ENCODE measurements around the gene FADD.

DNA sequence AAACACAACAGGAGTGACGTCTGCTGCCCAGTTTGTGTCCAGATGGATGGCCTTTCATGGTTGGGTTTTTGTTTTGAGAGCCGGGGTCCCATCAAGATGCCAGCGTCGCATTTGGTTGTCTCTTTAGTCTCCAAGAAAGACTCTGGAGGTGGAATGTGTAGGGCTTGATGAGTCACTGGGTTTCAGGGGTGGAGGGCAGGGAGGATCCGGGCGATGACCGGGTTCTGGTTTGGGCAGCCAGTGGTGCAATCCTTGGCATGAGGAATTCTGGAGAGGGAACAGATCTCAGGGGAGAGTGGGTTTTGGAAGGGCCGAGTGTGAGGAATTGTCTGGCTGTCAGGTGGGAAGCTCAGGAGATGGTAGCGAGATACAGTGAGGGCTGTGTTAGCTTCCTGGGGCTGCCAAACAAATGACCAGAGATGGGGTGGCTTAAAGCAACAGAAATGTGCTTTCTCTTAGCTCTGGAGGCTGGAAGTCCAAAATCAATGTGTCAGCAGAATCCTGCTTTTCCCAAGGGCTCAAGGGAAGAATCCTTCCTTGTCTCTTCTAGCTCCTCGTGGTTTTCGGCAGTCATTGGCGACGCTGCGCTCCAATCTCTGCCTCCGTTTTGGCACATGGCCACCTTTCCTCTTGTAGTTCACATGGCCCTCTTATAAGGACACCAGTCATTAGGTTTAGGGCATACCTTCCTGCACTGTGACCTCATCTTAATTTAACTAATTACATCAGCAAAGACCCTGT is 41.0 kb downstream of the FADD start:
- TF ChIP-seq CTCF (IDR thresholded peaks at IDR 0.05) (no peak), POLR2A (IDR thresholded peaks at IDR 0.05) (no peak)

Data from esophagus squamous epithelium (tissue), 4 donors.